Heart right ventricle (tissue), 16 donors: ENCODE measurements around the gene SLC51A. TPM values are rescaled to one million over a fixed set of nuclear protein-coding genes. Genes with fewer than 3 reads are reported as not detected.

Source experiments
- ATAC-seq, 8 donors: fragments of 200-7000 bp; cut with Tn5 transposase; one replicate each; pipeline ENCODE4 v1.9.1; 2020; ENCODE audit warnings: mild to moderate bottlenecking in 8 of 8, moderate library complexity in 8 of 8, moderate number of reproducible peaks in 1 of 8
- DNase-seq, 2 donors: peaks; one replicate each; pipeline ENCODE4 v3.0.0-alpha.2; 2020
- H3K27ac ChIP-seq, 10 donors: fragments of 200-600 bp; sonication (generic) in 2 of 10; one replicate each; pipeline versions ENCODE4 v1.5.0 to v1.8.0; 2020 to 2022; ENCODE audit warnings: mild to moderate bottlenecking in 3 of 10
- H3K27me3 ChIP-seq, 7 donors: fragments of 200-600 bp; one replicate each; pipeline ENCODE4 v1.8.0; 2021 to 2022; ENCODE audit warnings: mild to moderate bottlenecking in 2 of 7
- H3K36me3 ChIP-seq, 9 donors: fragments of 200-600 bp; sonication (generic) in 1 of 9; one replicate each; pipeline versions ENCODE4 v1.5.0 to v1.8.0; 2020 to 2022; ENCODE audit warnings: mild to moderate bottlenecking in 2 of 9
- H3K4me1 ChIP-seq, 9 donors: fragments of 200-600 bp; sonication (generic) in 1 of 9; one replicate each; pipeline versions ENCODE4 v1.5.0 to v1.8.0; 2020 to 2022; ENCODE audit warnings: mild to moderate bottlenecking in 4 of 9
- H3K4me3 ChIP-seq, 10 donors: fragments of 200-600 bp; sonication (generic) in 2 of 10; one replicate each; pipeline versions ENCODE4 v1.5.0 to v1.8.0; 2020 to 2022; ENCODE audit warnings: mild to moderate bottlenecking in 7 of 10, moderate library complexity in 2 of 10
- H3K9me3 ChIP-seq, 11 donors: fragments of 200-600 bp in 10 of 11; sonication (generic) in 2 of 11; one replicate each; pipeline versions ENCODE4 v1.5.0 to v1.8.0; 2013 to 2022; ENCODE audit warnings: mild to moderate bottlenecking in 2 of 11, control low read depth in 1 of 11, moderate library complexity in 1 of 11
- CTCF ChIP-seq, 9 donors: fragments of 200-600 bp; sonication (generic) in 2 of 9; IDR thresholded peaks; one replicate each; pipeline versions ENCODE4 v1.5.0 to v1.8.0; 2021 to 2022; ENCODE audit warnings: antibody characterized with exemption in 9 of 9, mild to moderate bottlenecking in 5 of 9, moderate library complexity in 1 of 9
- WGBS, 2 donors: extraction: QIAGEN DNeasy Blood & Tissue Kit; methylation state at CpG; one replicate each; pipeline ENCODE4 v1.1.7; 2013; ENCODE audit warnings: inconsistent platforms in 1 of 2; 5-methylcytosine and 5-hydroxymethylcytosine counted together
- intact Hi-C, 10 donors: fragments of 100-400 bp; cut with DNase I; formaldehyde crosslinking; loops; one replicate each; pipeline versions ENCODE4 v1.11.1 to v1.14.2; 2022
- polyA plus RNA-seq, 2 donors: library from polyadenylated mRNA; stranded (reverse); fragments of 200-250 nt; gene quantifications; one replicate each; pipeline ENCODE4 v1.2.3, GENCODE V29; 2013
- total RNA-seq, 10 donors: library from RNA; stranded (reverse); fragmentation: NEBNext Ultra II Directional in 3 of 10; extraction: Animal tissue kit (Norgen Biotek cat#: 25700) in 3 of 10; gene quantifications; one replicate each; pipeline versions ENCODE4 v1.2.1 to v1.2.4, GENCODE V29; 2021 to 2023
- donor health status: Arrhythmogenic right ventricular cardiomyopathy.
- donor health status: ischemic (EF 13 %, LVEDD 7.1; RV severe dilation, severe dysfunction).
- donor health status: healthy with polysubstance abuse.
- donor health status: DM: no; HTN: yes; CAD: no.
- donor health status: DM: no; HTN: no; CAD: no.
- donor health status: ischemic (EF 25% LVEDD 6.9; RV normal size, moderate dysfunction).
- donor health status: ischemic (EF 25% LVEDD 5.7; RV mildly dilated, moderate dysfunction).
- donor health status: healthy.
- donor health status: DM: yes; HTN: yes; CAD: no.
- donor health status: Ischemic cardiomyopathy.
- donor health status: ischemic (EF 35%, LVEDD 5.7; RV mildly dilated, moderate dysfunction).
- donor health status: nonischemic (EF 11% LVEDD 7.7; RV severe dilation, severe dysfunction).
- donor health status: DM: yes; HTN: yes; CAD: no.
- donor health status: PGD.
- donor health status: ischemic (EF 29% LVEDD 5.4; RV normal size, mild dysfunction).
- donor health status: nonischemic (EF 23%, LVEDD 6.1; RV moderate dilation, normal function).

Gene SLC51A
- total and polyA plus RNA-seq, 12 donors, result 0.23 to 1.0 (median 0.52) TPM; not detected in 7

DNA sequence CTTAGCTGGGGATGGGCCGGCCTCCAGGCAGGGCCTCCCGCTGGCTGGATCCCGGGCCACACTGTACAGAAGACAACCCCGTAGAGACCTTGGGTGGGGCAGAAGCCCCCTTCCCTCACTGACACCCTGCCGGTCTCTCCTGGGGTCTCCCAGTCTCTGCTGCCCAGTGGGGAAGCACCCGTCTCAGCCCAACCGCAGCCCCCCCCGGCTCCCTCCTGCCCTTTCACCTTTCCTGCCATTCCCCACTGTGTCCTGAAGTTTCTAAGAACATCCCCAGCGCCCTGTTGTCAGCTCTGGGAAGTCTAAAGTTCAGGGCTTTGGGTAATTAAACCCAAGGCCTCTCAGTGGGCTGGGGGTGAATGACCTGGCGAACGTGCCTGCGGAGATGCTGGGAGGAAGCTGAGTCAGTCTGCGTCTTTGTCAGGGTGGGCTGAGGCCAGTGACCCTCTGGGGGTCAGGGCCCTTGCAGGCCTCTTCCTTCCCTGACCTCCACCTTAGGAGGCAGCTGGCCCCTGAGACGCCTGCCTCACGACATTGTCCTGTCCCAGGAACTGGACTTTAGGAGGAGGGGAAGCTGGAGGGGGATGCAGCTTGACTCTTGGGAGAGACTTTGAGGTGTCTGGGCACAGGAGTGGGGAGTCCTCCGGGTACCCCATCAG lies 1.4 kb upstream of the SLC51A start:
- no peak overlapping the region for H3K27ac ChIP-seq
- no peak overlapping the region for H3K4me3 ChIP-seq
- DNase-seq, result no peak
- WGBS, 2 donors, result 82 to 91% methylated on average over 16 of the region's 16 CpGs
- ATAC-seq, result no peak
- no peak for TF ChIP-seq CTCF (IDR thresholded peaks at IDR 0.05)
- H3K4me1 ChIP-seq, result peaks cover 0 to 23% (median 6%) of the 10 kb centered on the region in 9 donors
- H3K9me3 ChIP-seq, result no peaks in the 10 kb centered on the region
- no peaks in the 10 kb centered on the region for H3K36me3 ChIP-seq
- intact Hi-C loops, result no loop called here
- peaks cover 3 to 31% (median 17%) of the 10 kb centered on the region in 7 donors for H3K27me3 ChIP-seq

DNA sequence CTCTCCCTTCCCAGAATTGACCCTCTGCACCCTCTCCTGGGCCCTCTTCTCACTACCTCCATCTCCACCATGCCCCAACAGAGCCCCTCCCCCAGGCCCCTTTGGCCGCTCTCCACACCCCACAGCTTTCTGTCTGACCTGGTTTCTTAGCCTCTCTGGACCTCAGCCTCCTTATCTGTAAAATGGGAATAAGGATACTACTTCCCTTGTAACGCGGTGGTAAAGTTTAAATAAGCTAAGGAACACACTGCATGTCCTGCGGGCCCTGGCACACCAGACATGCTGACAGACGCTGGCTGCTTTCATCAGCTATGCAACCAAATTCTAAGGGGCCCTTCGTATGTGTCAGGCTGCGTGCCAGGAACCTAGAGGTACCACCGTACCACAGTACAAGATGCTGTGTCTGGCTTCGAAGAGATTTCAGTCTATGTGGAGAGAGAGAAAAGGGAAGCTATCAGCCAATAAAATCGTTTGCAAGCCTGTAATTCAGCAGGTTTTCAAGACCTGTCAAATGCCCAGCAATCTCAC lies 777 bp upstream of the SLC51A start:
- no peak for DNase-seq
- Histone ChIP-seq H3K27me3 (peaks cover 3 to 31% (median 17%) of the 10 kb centered on the region in 7 donors), H3K4me1 (peaks cover 0 to 26% (median 8%) of the 10 kb centered on the region in 9 donors), H3K27ac (no peak overlapping the region), H3K4me3 (no peak overlapping the region), H3K9me3 (no peaks in the 10 kb centered on the region), H3K36me3 (no peaks in the 10 kb centered on the region)
- intact Hi-C loops, result no loop called here
- 65 to 66% methylated on average over 10 of the region's 10 CpGs for whole genome bisulfite sequencing, 2 donors
- TF ChIP-seq CTCF (IDR thresholded peaks at IDR 0.05), result no peak
- no peak for ATAC-seq

DNA sequence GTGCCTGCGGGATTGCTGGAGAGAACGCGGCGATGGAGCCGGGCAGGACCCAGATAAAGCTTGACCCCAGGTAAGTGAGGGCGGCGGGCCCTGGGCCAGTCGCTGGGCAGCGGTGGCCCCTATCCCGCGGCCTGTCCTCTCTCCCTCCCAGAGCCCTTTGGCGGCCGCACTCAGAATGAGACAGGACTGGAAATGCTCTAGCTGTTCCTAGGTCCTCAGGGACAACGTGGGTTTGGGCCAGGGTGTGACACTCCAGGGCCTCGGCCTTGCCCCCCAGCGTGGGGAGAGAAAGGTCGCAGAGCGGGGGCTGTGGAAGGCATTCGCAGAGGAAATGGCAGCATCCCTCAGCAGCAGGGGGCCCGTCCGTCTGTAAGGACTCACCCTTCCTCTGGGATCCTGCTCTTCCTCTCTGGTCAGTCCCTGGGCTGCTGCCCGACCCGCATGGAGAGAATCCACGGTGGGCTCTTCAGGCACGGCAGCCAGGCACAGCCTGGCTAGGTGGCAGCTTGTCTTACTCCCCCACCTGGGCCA lies 412 bp downstream of the SLC51A start:
- no peaks in the 10 kb centered on the region for H3K9me3 ChIP-seq
- ATAC-seq, result no peak
- no peak overlapping the region for H3K4me3 ChIP-seq
- no peak for TF ChIP-seq CTCF (IDR thresholded peaks at IDR 0.05)
- intact Hi-C loops, result no loop called here
- H3K27me3 ChIP-seq, result peaks cover 3 to 31% (median 17%) of the 10 kb centered on the region in 7 donors
- H3K36me3 ChIP-seq, result no peaks in the 10 kb centered on the region
- no peak for DNase-seq
- 30 to 40% methylated on average over 25 of the region's 25 CpGs for WGBS, 2 donors
- H3K27ac ChIP-seq, result no peak overlapping the region
- H3K4me1 ChIP-seq, result peaks cover 0 to 26% (median 8%) of the 10 kb centered on the region in 9 donors

GRCh38 chr3:196217307-196218154 lies 1.2 kb downstream of the SLC51A start:
- TF ChIP-seq CTCF (IDR thresholded peaks at IDR 0.05), result no peak
- no peak for ATAC-seq

More at GRCh38 chr3:196217307-196218154, 1.2 kb downstream of the SLC51A start:
- Histone ChIP-seq H3K27ac (no peak overlapping the region), H3K27me3 (peaks cover 3 to 31% (median 17%) of the 10 kb centered on the region in 7 donors), H3K4me1 (peaks cover 0 to 26% (median 8%) of the 10 kb centered on the region in 9 donors), H3K36me3 (no peaks in the 10 kb centered on the region), H3K4me3 (no peak overlapping the region), H3K9me3 (no peaks in the 10 kb centered on the region)
- 94% methylated on average over 12 of the region's 12 CpGs for WGBS, 2 donors
- no peak for DNase-seq
- intact Hi-C loops, result no loop called here
